M059J (cell line): ENCODE measurements around the gene FRMD4B. TPM values are rescaled to one million over a fixed set of nuclear protein-coding genes. Genes with fewer than 3 reads are reported as not detected.
A peak's percentile ranks its signal among the peaks of the same experiment; 100 is the strongest.

Source experiments
- DNase-seq: peaks from one replicate; pipeline ENCODE4 v3.0.0-alpha.2; 2012; ENCODE audit warnings: low read depth
- total RNA-seq: library from RNA; depleted of rRNA; stranded (reverse); fragments of >200 nt; shearing (Covaris generic); gene quantifications from 2 replicates; pipeline ENCODE4 v1.2.3, GENCODE V29; 2014

FRMD4B gene
- total RNA-seq, 1 experiment from 2014 or later: 0.25 TPM

GRCh38 chr3:69174871-69175737 lies 210.8 kb downstream of the FRMD4B start:
- DNase-seq: no peak

GRCh38 chr3:69174445-69174844 lies 211.4 kb downstream of the FRMD4B start:
- DNase-seq: no peak

- DNase-seq: no peak
These were observed 213.8 kb downstream of the FRMD4B start for GRCh38 chr3:69172058-69172457.

- no peak for DNase-seq
These were observed 219.4 kb downstream of the FRMD4B start for GRCh38 chr3:69166446-69166845.

GRCh38 chr3:69165744-69166143 lies 220.1 kb downstream of the FRMD4B start:
- DNase-seq: no peak

GRCh38 chr3:69164296-69164695 lies 221.6 kb downstream of the FRMD4B start:
- DNase-seq: no peak

GRCh38 chr3:69162308-69162980 lies 223.4 kb downstream of the FRMD4B start:
- DNase-seq: no peak

GRCh38 chr3:69161587-69162307 lies 224.1 kb downstream of the FRMD4B start:
- peak; percentile 20 for DNase-seq

- DNase-seq: no peak
These were observed 225.4 kb downstream of the FRMD4B start for GRCh38 chr3:69160525-69160924.

GRCh38 chr3:69160107-69160506 lies 225.8 kb downstream of the FRMD4B start:
- DNase-seq: no peak

GRCh38 chr3:69149586-69149985 lies 236.3 kb downstream of the FRMD4B start:
- no peak for DNase-seq

- no peak for DNase-seq
These were observed 240.2 kb downstream of the FRMD4B start for GRCh38 chr3:69145688-69146087.

- DNase-seq: no peak
These were observed 241.2 kb downstream of the FRMD4B start for GRCh38 chr3:69144631-69145245.

GRCh38 chr3:69143612-69144011 lies 242.3 kb downstream of the FRMD4B start:
- DNase-seq: peak; percentile 26

GRCh38 chr3:69142797-69143454 lies 243.0 kb downstream of the FRMD4B start:
- DNase-seq: no peak

GRCh38 chr3:69142090-69142489 lies 243.8 kb downstream of the FRMD4B start:
- no peak for DNase-seq

- DNase-seq: no peak
These were observed 244.6 kb downstream of the FRMD4B start for GRCh38 chr3:69141313-69141712.

GRCh38 chr3:69137412-69137811 lies 248.5 kb downstream of the FRMD4B start:
- DNase-seq: no peak

GRCh38 chr3:69137005-69137404 lies 248.9 kb downstream of the FRMD4B start:
- no peak for DNase-seq

- no peak for DNase-seq
These were observed 255.2 kb downstream of the FRMD4B start for GRCh38 chr3:69130689-69131088.

GRCh38 chr3:69129531-69129930 lies 256.4 kb downstream of the FRMD4B start:
- no peak for DNase-seq
